Parathyroid adenoma (tissue), 2 donors: ENCODE data around the gene ZNF878.
"Not testable (repeated sequence)": the region's sequence is repeated elsewhere in the genome, so short reads cannot be mapped to it uniquely, and the experiment has no call there.

Experiments
- H2AFZ ChIP-seq: fragments of 300-600 bp; sonication (generic); one replicate; pipeline ENCODE4 v1.7.0; 2017; ENCODE audit warnings: antibody characterized with exemption, mild to moderate bottlenecking
- H3K27ac ChIP-seq: fragments of 300-600 bp; sonication (generic); one replicate; pipeline ENCODE4 v1.7.0; 2017
- H3K27me3 ChIP-seq: fragments of 300-600 bp; sonication (generic); one replicate; pipeline ENCODE4 v1.7.0; 2017; ENCODE audit warnings: low read length; ENCODE audit not compliant: control insufficient read depth, insufficient read depth
- H3K36me3 ChIP-seq: fragments of 300-600 bp; sonication (generic); one replicate; pipeline ENCODE4 v1.7.0; 2017; ENCODE audit warnings: low read length; ENCODE audit not compliant: control insufficient read depth, insufficient read depth
- H3K4me1 ChIP-seq: fragments of 300-600 bp; sonication (generic); one replicate; pipeline ENCODE4 v1.7.0; 2017; ENCODE audit warnings: control low read depth
- H3K4me2 ChIP-seq: fragments of 300-600 bp; sonication (generic); one replicate; pipeline ENCODE4 v1.7.0; 2017; ENCODE audit warnings: low read length
- H3K4me3 ChIP-seq: fragments of 300-600 bp; sonication (generic); one replicate; pipeline ENCODE4 v1.7.0; 2017; ENCODE audit warnings: low read depth, low read length
- H3K79me2 ChIP-seq: fragments of 300-600 bp; sonication (generic); one replicate; pipeline ENCODE4 v1.7.0; 2017; ENCODE audit warnings: control low read depth
- H3K9ac ChIP-seq: fragments of 300-600 bp; sonication (generic); one replicate; pipeline ENCODE4 v1.7.0; 2017; ENCODE audit warnings: mild to moderate bottlenecking
- H3K9me3 ChIP-seq: fragments of 300-600 bp; sonication (generic); one replicate; pipeline ENCODE4 v1.7.0; 2017; ENCODE audit warnings: low read length; ENCODE audit not compliant: control insufficient read depth
- TF ChIP-seq, protein P1 (sequence below): fragments of 300-600 bp; sonication (generic); IDR thresholded peaks from one replicate; pipeline ENCODE4 v1.7.0; 2017; ENCODE audit warnings: antibody characterized with exemption, mild to moderate bottlenecking
- donor health status: primary hyperparathyroidism.

The ZNF878 gene

DNA sequence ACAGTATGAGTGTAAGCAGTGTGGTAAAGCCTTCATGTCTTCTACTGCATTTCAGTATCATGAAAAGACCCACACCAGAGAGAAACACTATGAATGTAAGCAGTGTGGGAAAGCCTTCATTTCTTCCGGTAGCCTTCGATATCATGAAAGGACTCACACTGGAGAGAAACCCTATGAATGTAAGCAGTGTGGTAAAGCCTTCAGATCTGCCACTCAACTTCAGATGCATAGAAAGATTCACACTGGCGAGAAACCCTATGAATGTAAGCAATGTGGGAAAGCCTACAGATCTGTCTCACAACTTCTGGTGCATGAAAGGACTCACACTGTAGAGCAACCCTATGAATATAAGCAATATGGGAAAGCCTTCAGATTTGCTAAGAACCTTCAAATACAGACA is 24.6 kb upstream of the ZNF878 start:
- no peak overlapping the region for H3K27ac ChIP-seq
- H3K4me1 ChIP-seq = no peaks in the 10 kb centered on the region
- H3K27me3 ChIP-seq = no peaks in the 10 kb centered on the region
- H3K4me2 ChIP-seq = no peak overlapping the region
- H3K79me2 ChIP-seq = no peaks in the 10 kb centered on the region
- peaks cover 45% of the 10 kb centered on the region for H3K9me3 ChIP-seq
- H3K9ac ChIP-seq = no peak overlapping the region
- H3K4me3 ChIP-seq = no peak overlapping the region
- no peak overlapping the region for H2AFZ ChIP-seq
- TF ChIP-seq, protein P1, sequence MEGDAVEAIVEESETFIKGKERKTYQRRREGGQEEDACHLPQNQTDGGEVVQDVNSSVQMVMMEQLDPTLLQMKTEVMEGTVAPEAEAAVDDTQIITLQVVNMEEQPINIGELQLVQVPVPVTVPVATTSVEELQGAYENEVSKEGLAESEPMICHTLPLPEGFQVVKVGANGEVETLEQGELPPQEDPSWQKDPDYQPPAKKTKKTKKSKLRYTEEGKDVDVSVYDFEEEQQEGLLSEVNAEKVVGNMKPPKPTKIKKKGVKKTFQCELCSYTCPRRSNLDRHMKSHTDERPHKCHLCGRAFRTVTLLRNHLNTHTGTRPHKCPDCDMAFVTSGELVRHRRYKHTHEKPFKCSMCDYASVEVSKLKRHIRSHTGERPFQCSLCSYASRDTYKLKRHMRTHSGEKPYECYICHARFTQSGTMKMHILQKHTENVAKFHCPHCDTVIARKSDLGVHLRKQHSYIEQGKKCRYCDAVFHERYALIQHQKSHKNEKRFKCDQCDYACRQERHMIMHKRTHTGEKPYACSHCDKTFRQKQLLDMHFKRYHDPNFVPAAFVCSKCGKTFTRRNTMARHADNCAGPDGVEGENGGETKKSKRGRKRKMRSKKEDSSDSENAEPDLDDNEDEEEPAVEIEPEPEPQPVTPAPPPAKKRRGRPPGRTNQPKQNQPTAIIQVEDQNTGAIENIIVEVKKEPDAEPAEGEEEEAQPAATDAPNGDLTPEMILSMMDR = no peak
- peaks cover 46% of the 10 kb centered on the region for H3K36me3 ChIP-seq

DNA sequence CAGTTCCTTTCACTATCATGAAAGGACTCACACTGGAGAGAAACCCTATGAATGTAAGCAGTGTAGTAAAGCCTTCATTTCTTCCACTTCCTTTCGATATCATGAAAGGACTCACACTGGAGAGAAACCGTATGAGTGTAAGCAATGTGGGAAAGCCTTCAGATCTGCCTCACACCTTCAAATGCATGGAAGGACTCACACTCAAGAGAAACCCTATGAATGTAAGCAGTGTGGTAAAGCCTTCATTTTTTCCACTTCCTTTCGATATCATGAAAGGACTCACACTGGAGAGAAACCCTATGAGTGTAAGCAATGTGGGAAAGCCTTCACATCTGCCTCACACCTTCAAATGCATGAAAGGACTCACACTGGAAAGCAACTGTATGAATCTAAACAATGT is 23.6 kb upstream of the ZNF878 start:
- peaks cover 46% of the 10 kb centered on the region for H3K36me3 ChIP-seq
- H3K27me3 ChIP-seq, H3K4me2 ChIP-seq, H3K27ac ChIP-seq, H3K9ac ChIP-seq, H2AFZ ChIP-seq, H3K79me2 ChIP-seq, H3K4me3 ChIP-seq, H3K4me1 ChIP-seq: not testable (repeated sequence)
- H3K9me3 ChIP-seq = peaks cover 45% of the 10 kb centered on the region

DNA sequence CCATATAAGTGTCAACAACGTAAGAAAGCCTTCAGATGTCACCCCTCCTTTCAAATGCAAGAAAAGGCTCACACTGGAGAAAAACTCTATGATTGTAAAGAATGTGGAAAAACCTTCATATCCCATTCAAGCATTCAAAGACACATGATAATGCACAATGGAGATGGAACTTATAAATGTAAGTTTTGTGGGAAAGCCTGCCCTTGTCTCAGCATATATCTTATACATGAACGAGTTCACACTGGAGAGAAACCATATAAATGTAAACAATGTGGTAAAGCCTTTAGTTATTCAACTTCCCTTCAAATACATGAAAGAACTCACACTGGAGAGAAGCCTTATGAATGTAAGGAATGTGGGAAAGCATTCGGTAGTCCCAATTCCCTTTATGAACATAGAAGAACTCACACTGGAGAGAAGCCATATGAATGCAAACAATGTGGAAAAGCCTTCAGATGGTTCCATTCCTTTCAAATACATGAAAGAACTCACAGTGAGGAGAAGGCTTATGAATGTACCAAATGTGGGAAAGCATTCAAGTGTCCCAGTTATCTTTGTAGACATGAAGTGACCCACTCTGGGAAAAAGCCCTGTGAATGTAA is 22.9 kb upstream of the ZNF878 start:
- Histone ChIP-seq H3K36me3 (peaks cover 44% of the 10 kb centered on the region), H3K4me1 (no peaks in the 10 kb centered on the region)

DNA sequence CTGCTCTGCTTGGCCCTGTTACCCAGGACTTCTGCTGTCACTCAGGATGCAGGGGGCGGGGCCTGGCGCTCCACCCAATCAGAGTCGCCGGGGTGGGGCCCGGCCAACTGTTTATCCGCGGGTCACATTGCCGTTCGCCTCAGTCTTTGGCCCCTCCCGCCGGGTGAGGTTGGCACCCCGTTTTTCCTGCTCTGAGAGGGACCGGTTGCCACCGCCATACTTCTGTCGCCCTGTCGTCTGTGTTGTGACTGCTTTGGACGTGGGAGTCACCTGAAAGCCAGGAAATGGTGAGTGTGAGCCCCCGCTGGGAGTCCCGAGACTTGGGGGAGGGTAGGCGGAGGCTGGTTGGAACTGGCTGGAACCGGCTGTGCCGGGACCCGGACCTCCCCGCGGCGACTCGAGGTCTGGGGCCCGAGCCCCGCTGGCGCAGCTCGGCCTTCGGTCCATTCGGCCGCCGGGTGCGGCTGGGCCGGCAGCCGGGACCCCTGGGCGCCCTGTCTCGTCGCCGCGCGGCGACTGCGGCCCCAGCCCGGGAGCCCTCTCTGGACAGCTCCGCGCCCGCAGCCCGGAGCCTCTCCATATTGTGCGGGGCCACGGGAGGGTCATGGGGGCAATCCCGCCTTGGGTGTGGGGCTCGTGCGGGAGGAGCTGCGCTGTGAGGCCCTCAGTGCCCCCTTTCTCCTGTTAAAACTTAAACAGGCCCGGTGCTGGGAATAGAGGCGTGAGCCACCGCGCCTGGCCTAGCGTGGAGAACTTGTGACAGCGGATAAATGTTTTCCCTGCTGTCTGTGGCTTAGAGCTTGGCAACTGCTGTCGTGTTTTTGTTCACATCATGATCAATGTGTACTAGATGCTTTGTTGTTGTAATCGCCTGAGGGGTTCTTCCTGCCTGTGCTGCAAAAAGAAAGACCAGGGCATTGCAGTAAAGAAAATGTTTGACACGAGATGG is 12.1 kb upstream of the ZNF878 start, which contains the start of gene ZNF844:
ZNF844 (plus strand) TSS at position 142 of the 949 bp plus-strand sequence; CDS start at position 285, 143 bp downstream.
- Histone ChIP-seq H3K36me3 (no peaks in the 10 kb centered on the region), H3K4me2 (peak within 1 kb of the TSS; percentile 83), H3K4me3 (peak within 1 kb of the TSS; percentile 93), H3K27me3 (no peaks in the 10 kb centered on the region), H3K79me2 (peaks cover 25% of the 10 kb centered on the region), H3K27ac (peak within 1 kb of the TSS; percentile 97), H3K9ac (peak within 1 kb of the TSS; percentile 88), H3K9me3 (no peaks in the 10 kb centered on the region), H3K4me1 (no peaks in the 10 kb centered on the region), H2AFZ (peak within 1 kb of the TSS; percentile 92)
- TF ChIP-seq, protein P1 = no peak

More for the DNA sequence above, 22.9 kb upstream of the ZNF878 start:
- Histone ChIP-seq H3K4me2 (no peak overlapping the region), H3K27me3 (no peaks in the 10 kb centered on the region), H2AFZ (no peak overlapping the region), H3K9ac (no peak overlapping the region), H3K4me3 (no peak overlapping the region), H3K27ac (no peak overlapping the region), H3K9me3 (peaks cover 45% of the 10 kb centered on the region), H3K79me2 (no peaks in the 10 kb centered on the region)
- TF ChIP-seq, protein P1 = no peak

DNA sequence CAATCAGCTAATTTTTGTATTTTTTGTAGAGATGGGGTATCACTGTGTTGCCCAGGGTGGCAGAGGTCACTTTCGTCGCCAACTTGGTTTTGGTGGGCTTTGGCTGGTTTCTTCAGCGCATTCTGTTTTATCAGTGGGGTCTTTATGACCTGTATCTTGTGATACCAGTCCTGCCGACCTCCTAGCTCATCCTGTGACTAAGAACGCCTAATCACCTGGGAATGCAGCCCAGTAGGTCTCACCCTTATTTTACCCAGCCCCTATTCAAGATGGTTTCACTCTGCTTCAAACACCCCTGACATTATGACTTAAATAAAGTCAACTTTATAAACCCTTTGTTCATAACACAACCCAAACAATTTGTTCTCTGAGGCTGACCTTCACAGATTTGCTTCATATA is 3.0 kb upstream of the ZNF878 start:
- no peaks in the 10 kb centered on the region for H3K4me1 ChIP-seq

More for the DNA sequence above, 3.0 kb upstream of the ZNF878 start:
- TF ChIP-seq, protein P1 = no peak
- H2AFZ ChIP-seq = no peak overlapping the region
- H3K27ac ChIP-seq = no peak overlapping the region
- H3K27me3 ChIP-seq = no peaks in the 10 kb centered on the region
- no peaks in the 10 kb centered on the region for H3K36me3 ChIP-seq
- H3K9ac ChIP-seq = no peak overlapping the region
- H3K4me3 ChIP-seq = no peak overlapping the region
- no peaks in the 10 kb centered on the region for H3K79me2 ChIP-seq
- H3K4me2 ChIP-seq = no peak overlapping the region
- H3K9me3 ChIP-seq = no peaks in the 10 kb centered on the region
